Measurements from ENCODE around the gene SPECC1.

The SPECC1 gene

DNA sequence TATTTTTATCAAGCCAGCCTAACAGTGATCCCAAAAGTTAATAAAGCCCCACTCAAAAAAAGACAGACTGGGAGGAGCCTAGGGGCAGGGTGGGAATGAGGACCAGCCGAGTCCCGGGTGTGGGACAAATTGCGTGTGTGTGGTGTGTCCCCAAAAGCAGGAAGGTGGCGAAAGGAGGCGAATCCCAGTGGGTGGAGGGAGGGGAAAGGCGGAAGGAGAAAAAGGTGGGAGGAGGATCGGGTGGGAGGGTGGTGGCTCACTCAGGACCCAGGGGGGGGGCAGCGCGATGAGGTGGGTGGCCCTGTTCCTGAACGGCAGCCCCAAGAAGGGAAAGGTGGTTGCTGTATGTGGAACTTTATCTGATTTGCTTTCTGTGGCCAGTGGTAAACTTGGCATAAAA is 102.4 kb downstream of the SPECC1 start:
- TF ChIP-seq, protein P1, sequence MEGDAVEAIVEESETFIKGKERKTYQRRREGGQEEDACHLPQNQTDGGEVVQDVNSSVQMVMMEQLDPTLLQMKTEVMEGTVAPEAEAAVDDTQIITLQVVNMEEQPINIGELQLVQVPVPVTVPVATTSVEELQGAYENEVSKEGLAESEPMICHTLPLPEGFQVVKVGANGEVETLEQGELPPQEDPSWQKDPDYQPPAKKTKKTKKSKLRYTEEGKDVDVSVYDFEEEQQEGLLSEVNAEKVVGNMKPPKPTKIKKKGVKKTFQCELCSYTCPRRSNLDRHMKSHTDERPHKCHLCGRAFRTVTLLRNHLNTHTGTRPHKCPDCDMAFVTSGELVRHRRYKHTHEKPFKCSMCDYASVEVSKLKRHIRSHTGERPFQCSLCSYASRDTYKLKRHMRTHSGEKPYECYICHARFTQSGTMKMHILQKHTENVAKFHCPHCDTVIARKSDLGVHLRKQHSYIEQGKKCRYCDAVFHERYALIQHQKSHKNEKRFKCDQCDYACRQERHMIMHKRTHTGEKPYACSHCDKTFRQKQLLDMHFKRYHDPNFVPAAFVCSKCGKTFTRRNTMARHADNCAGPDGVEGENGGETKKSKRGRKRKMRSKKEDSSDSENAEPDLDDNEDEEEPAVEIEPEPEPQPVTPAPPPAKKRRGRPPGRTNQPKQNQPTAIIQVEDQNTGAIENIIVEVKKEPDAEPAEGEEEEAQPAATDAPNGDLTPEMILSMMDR (IDR thresholded peaks at IDR 0.05) = no peak

DNA sequence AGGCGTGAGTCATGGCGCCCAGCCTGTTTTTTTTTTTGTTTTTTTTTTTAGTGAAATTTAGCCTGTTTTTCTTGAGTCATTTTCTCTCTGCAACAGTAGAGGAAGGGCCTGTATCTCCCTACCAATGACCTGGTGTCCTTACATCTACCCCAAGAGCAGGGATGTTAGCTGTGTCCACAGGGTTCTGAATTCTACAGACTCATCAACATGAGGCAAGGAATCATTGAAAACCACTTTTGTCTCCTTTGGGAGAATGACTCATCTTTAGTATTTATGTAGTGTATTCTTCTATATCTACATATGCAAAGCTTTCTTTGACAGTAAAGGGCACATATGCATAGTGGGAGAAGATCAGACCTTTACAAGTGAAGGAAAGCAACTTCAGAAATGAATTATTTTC is 105.3 kb downstream of the SPECC1 start:
- TF ChIP-seq, protein P1 (IDR thresholded peaks at IDR 0.05) = no peak

DNA sequence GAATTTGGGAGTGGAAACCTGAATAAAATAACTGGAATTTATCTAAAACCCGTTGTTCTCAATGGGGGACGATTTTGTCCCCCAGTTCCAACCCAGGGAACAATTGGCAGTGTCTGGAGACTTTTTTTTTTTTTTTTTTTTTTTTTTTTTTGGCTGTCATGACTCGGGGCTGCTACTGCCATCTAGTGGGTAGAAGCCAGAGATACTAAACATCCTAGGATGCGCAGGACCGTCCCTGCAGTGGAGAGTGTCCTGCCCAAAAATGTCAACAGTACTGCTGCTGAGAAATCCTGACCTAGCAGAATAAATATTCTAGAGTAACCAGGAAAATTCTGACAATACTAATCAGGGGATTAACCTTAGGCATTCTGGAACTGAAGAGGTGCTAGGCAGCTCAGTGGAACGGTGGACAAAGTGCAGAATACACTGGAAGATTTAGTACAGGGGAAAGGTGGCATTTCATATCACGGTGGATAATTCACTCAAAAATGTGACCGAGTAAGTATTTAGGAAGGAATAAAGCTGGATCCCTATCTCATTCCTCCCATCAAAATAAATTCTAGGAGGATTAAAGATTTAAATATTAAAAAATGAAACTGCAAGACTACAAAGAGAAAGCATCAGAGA is 107.6 kb downstream of the SPECC1 start:
- TF ChIP-seq, protein P1 (IDR thresholded peaks at IDR 0.05) = peak; percentile 63

DNA sequence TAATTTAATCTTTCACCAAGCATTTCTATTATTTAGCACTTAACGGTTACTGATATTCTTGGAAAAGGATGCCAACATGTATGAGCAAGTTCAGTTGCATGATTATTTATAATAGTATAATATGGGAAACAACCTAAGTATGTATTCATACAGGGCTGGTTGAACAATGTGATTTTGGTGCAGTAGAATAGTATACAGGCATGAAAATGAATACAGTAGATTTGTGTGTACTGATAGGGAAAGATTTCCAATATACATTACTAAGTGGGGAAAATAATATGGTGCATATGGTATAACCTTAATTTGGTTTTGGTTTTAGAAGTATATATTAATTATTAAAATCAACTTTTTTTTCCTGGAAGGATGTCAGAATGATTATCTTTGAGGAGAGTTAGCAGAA is 109.1 kb downstream of the SPECC1 start:
- TF ChIP-seq, protein P1 (IDR thresholded peaks at IDR 0.05) = no peak

DNA sequence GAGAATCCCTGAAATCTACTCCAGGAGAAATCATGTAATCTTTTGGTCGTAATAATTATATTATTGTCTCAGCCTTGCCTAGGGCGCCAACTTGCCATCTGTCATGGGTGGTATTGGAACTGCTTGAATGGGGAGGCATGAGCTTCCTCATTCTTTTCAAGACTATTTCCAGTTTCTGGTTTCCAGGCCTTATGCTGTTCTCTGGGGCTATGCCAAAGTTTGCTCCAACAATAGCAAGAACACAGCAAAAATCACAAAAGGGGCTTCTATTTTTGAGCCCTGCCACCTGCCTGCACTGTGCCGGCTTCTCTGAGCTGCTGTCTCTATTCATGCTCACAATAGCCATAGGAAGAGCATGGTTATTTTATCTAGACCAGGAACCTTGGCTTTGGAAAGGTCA is 111.7 kb downstream of the SPECC1 start:
- TF ChIP-seq, protein P1 (IDR thresholded peaks at IDR 0.05) = no peak

DNA sequence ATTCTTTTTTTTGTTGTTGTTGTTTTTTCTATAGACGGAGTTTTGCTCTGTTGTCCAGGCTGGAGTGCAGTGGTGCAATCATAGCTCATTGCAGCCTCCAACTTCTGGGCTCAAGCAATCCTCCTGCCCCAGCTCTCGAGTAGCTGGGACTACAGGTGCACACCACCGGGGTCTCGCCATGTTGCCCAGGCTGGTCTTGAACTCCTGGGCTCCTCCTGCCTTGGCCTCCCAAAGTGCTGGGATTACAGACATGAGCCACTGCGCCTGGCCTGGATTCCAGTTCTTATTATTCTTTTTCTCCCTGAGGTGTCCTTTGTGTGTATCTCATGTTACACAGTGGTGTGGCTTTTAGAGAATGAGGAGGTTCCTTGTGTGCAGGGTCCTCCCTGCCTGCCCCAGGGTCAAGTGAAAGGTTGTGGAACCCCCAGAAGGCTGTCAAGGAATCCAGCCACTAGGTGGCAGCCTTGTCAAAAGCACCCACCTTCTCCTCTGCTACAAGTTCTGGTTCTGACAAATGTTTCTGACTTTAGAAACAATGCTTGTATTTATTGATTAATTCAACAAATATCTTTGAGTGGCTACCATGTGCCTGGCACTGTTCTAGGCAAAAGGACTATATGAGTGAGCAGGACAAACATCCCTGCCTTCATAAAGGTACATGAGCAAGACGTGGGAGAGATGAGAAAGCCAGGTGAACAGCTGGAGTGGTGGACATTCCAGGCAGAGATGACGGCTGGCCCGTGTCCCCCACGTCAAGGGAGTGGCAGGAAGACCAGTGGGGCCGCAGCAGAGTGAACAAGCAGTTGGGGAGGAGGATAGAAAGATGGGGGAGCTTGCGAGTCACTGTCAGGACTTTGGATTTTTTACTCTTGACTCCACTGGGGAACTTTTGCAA is 112.4 kb downstream of the SPECC1 start:
- TF ChIP-seq, protein P1 (IDR thresholded peaks at IDR 0.05) = peak; percentile 93

DNA sequence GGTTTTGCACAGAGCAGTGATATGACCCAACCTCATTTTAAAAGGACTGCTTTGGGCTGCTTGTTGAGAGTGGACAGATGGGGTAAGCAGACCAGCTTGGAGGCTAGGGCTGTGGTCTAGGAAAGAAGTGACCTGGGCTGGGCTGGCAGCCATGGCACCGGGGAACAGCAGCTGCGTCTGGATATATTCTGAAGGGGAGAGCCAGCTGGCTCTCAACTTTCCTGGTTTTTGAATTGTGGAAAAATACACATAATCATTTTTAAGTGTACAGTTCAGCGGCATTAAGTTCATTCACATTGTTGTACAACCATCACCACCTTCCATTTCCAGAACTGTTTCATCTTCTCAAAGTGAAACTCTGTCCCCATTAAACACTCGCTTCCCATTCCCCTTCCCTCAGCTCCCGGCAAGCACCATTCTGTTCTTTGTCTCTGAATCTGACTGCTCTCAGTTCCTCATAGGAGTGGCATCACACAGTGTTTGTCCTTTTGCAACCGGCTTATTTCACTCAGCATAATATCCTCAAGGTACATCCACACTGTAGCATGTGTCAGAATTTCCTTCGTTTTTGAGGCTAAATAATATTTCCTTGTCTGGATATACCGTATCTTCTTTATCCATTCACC is 113.2 kb downstream of the SPECC1 start:
- TF ChIP-seq, protein P1 (IDR thresholded peaks at IDR 0.05) = no peak
